K562 treated with DMSO at 1 percent for 48 hours (cell line): ENCODE measurements around the gene NTRK2. TPM values are rescaled to one million over a fixed set of nuclear protein-coding genes. Genes with fewer than 3 reads are reported as not detected.

Experiments
- total RNA-seq: library from RNA; unstranded; fragments of 300-600 nt; gene quantifications from 2 replicates; pipeline ENCODE4 v1.2.3, GENCODE V29; 2022; ENCODE audit warnings: low replicate concordance; ENCODE audit errors: extremely low read depth

Gene NTRK2
- total RNA-seq, result not detected in 2 replicates

DNA sequence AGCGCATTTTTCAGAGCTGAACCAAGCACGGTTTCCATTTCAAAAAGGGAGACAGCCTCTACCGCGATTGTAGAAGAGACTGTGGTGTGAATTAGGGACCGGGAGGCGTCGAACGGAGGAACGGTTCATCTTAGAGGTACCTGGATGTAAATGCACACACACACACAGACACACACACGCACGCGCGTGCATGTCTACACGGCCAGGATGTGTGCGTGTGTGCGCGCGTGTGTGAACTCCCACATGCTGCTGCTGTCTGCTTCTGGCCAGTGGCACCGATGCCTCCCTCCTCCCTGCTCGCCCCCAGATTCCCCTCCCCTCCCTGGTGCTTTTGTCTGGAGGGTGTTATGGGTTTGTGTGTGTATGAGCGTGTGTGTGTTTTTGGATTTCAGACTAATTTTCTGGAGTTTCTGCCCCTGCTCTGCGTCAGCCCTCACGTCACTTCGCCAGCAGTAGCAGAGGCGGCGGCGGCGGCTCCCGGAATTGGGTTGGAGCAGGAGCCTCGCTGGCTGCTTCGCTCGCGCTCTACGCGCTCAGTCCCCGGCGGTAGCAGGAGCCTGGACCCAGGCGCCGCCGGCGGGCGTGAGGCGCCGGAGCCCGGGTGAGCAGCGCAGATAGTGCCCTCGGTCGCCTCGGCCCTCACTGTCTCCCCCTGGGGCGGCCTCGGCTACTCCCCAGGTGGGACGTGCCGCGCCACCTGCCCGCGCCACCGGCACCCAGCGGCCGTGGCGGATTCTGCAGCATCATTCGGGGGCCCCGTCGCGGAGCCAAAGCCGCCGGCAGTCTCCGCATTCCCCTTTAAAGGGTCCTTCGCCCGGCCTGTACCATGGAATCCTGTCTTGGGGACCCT lies at the start of gene NTRK2:
NTRK2 (plus strand) TSS at position 442 of the 850 bp plus-strand sequence. CDS start 1,020 bp downstream, outside the sequence.

